HepG2 (cell line): ENCODE data around the gene PEX11B. TPM values are rescaled to one million over a fixed set of nuclear protein-coding genes. Genes with fewer than 3 reads are reported as not detected.

Experiments
- CBX1 ChIP-seq: IDR thresholded peaks from one replicate; pipeline ENCODE4 v1.6.1; 2016; ENCODE audit warnings: antibody characterized with exemption, low read depth
- CREM ChIP-seq, 2 experiments: sonication (generic) in 1 of 2; formaldehyde crosslinking in 1 of 2; IDR thresholded peaks; 2 replicates each; pipeline versions ENCODE4 v1.4.0 to v1.6.1; 2016 to 2020; ENCODE audit warnings: antibody characterized with exemption in 1 of 2, mild to moderate bottlenecking in 1 of 2, missing genetic modification reagents in 1 of 2
- FOXP1 ChIP-seq, 2 experiments: fragments of 450-650 bp in 1 of 2; IDR thresholded peaks; 2 replicates each; pipeline ENCODE4 v1.6.1; 2017 to 2018; ENCODE audit warnings: antibody characterized with exemption in 1 of 2
- GPN1 ChIP-seq: sonication (generic); formaldehyde crosslinking; IDR thresholded peaks from 2 replicates; pipeline ENCODE4 v1.5.1; 2020; ENCODE audit warnings: missing genetic modification reagents, borderline replicate concordance
- HIVEP1 ChIP-seq: sonication (generic); formaldehyde crosslinking; IDR thresholded peaks from 2 replicates; pipeline ENCODE4 v1.4.0; 2020; ENCODE audit warnings: mild to moderate bottlenecking, missing genetic modification reagents
- HOXD1 ChIP-seq: sonication (generic); formaldehyde crosslinking; IDR thresholded peaks from 2 replicates; pipeline ENCODE4 v1.5.0; 2020; ENCODE audit warnings: missing genetic modification reagents
- KDM5B ChIP-seq: sonication (generic); formaldehyde crosslinking; IDR thresholded peaks from 2 replicates; pipeline ENCODE4 v1.4.0; 2020; ENCODE audit warnings: missing genetic modification reagents, mild to moderate bottlenecking, borderline replicate concordance
- KLF15 ChIP-seq: sonication (generic); formaldehyde crosslinking; IDR thresholded peaks from 2 replicates; pipeline ENCODE4 v1.8.1; 2023; ENCODE audit warnings: borderline replicate concordance, mild to moderate bottlenecking, inconsistent platforms, missing genetic modification reagents, mixed read lengths
- MBD4 ChIP-seq: IDR thresholded peaks from 2 replicates; pipeline ENCODE4 v1.6.1; 2012; ENCODE audit warnings: low read length, inconsistent platforms, borderline replicate concordance
- POLR2AphosphoS5 ChIP-seq: IDR thresholded peaks from 2 replicates; pipeline ENCODE4 v1.6.1; 2012; ENCODE audit warnings: low read depth, low read length
- RBFOX2 ChIP-seq: fragments of 200-400 bp; formaldehyde crosslinking; IDR thresholded peaks from 2 replicates; pipeline ENCODE4 v1.6.1; 2017; ENCODE audit warnings: low read depth, mild to moderate bottlenecking, low read length
- TOPORS ChIP-seq: sonication (generic); formaldehyde crosslinking; IDR thresholded peaks from 2 replicates; pipeline ENCODE4 v1.8.0; 2023; ENCODE audit warnings: mild to moderate bottlenecking, missing genetic modification reagents
- ZBTB7B ChIP-seq: sonication (generic); formaldehyde crosslinking; IDR thresholded peaks from 2 replicates; pipeline ENCODE4 v1.4.0; 2020; ENCODE audit warnings: missing genetic modification reagents
- ZSCAN20 ChIP-seq: sonication (generic); formaldehyde crosslinking; IDR thresholded peaks from 2 replicates; pipeline ENCODE4 v1.4.0; 2020; ENCODE audit warnings: missing genetic modification reagents, mild to moderate bottlenecking, borderline replicate concordance
- ZSCAN21 ChIP-seq: sonication (generic); formaldehyde crosslinking; IDR thresholded peaks from 2 replicates; pipeline ENCODE4 v1.8.0; 2022; ENCODE audit warnings: mild to moderate bottlenecking, missing genetic modification reagents, moderate library complexity, borderline replicate concordance
- polyA plus RNA-seq, 8 experiments: library from polyadenylated mRNA; depleted of rRNA in 3 of 8; stranded (reverse) in 7 of 8; unstranded in 1 of 8; fragments of >200 nt; fragmentation: Illumina TruSeq in 4 of 8; extraction: Trizol in 4 of 8; gene quantifications; 2 replicates each; pipeline versions ENCODE4 v1.2.1 to v1.2.3, GENCODE V29; 2011 to 2016; ENCODE audit warnings: low read depth in 4 of 8, missing spikeins in 1 of 8, mixed read lengths in 1 of 8; ENCODE audit not compliant: insufficient read depth in 1 of 8
- total RNA-seq, 5 experiments: library from RNA; depleted of rRNA; stranded (reverse); fragments of >200 nt; fragmentation: Illumina TruSeq; extraction: Trizol; gene quantifications; 2 replicates each; pipeline ENCODE4 v1.2.3, GENCODE V29; 2016; ENCODE audit warnings: low read depth in 1 of 5
- TF ChIP-seq, protein P1 (sequence below): sonication (generic); formaldehyde crosslinking; IDR thresholded peaks from 2 replicates; pipeline ENCODE4 v1.5.0; 2020; ENCODE audit warnings: mild to moderate bottlenecking, missing genetic modification reagents, borderline replicate concordance
- TF ChIP-seq, protein P2 (sequence below): sonication (generic); formaldehyde crosslinking; IDR thresholded peaks from 2 replicates; pipeline ENCODE4 v1.5.0; 2020; ENCODE audit warnings: mild to moderate bottlenecking, missing genetic modification reagents, borderline replicate concordance
- TF ChIP-seq, protein P3 (sequence below): sonication (generic); formaldehyde crosslinking; IDR thresholded peaks from 2 replicates; pipeline ENCODE4 v1.8.1; 2023; ENCODE audit warnings: mild to moderate bottlenecking, inconsistent platforms, moderate library complexity, missing genetic modification reagents, borderline replicate concordance
- TF ChIP-seq, protein P4 (sequence below): sonication (generic); formaldehyde crosslinking; IDR thresholded peaks from 2 replicates; pipeline ENCODE4 v1.4.0; 2020; ENCODE audit warnings: missing genetic modification reagents

PEX11B gene
- total and polyA plus RNA-seq, 2 of the 13 experiments (the other 11 are each of a cell fraction or from before 2014, with no cell fraction given) = 21.6 to 48.4 TPM

DNA sequence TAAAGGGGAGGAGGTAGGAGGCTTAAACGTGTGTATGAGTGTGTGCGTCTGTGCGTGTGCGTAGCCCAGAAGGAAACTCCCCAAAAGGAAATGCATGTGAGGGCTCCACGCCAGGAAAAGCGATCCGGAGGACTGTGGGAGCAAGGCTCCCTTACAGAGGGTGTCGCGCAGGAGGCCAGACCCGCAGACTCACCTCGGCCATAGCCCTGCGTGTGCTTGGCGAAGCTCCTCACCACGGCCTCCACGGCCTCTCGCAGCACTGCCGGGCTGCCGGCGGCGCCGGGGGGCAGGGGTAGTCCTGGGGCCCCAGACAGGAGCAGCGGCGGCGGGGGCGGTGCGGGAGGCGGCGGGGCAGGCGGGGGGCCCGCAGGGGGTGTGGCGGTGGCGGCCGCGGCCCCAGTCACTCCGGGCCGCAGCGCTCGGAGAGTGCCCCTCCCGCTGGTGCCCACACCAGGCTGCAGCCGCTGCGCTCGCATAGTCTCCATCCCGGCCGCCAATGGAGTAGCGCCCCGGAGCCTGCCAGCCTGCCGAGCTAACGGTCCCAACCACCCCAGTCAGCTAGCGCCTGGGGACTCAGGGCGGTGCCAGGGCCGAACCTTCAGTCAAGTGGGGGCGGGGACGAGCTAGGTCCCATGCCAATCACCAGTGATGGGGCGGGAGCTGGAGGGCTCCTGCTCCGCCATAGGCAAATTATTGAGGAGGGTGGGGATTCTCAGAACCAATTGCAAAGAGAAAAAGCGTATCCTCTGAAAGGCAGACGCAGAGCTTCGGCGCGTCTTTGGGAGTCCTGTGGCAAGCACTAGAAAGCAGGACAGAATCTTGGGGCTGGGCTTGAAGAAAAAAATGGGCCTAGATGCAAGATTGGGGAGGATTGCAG lies 39.2 kb upstream of the PEX11B start, which contains the start of gene LIX1L (continued):
- TF ChIP-seq, protein P1, sequence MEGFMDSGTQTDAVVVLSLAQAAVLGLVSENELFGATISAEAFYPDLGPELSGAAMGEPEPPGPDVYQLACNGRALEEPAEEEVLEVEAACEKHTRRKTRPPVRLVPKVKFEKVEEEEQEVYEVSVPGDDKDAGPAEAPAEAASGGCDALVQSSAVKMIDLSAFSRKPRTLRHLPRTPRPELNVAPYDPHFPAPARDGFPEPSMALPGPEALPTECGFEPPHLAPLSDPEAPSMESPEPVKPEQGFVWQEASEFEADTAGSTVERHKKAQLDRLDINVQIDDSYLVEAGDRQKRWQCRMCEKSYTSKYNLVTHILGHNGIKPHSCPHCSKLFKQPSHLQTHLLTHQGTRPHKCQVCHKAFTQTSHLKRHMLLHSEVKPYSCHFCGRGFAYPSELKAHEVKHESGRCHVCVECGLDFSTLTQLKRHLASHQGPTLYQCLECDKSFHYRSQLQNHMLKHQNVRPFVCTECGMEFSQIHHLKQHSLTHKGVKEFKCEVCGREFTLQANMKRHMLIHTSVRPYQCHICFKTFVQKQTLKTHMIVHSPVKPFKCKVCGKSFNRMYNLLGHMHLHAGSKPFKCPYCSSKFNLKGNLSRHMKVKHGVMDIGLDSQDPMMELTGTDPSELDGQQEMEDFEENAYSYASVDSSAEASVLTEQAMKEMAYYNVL = peak; percentile 18; the same call in 1 of the 2 replicates
- TF ChIP-seq RBFOX2 (peak; percentile 79), ZSCAN20 (CRISPR knock-in tag) (no peak), FOXP1 (IDR thresholded peaks at IDR 0.05) (no peak), FOXP1 (CRISPR knock-in tag; IDR thresholded peaks at IDR 0.05) (no peak), TOPORS (CRISPR knock-in tag) (0 out of 2 replicates have a peak, but pooled peaks have one; percentile 36), GPN1 (CRISPR knock-in tag) (no peak), CBX1 (no peak), ZSCAN21 (peak; percentile 69; the same call in 1 of the 2 replicates), KDM5B (CRISPR knock-in tag) (peak; percentile 84), POLR2AphosphoS5 (peak; percentile 66), CREM (IDR thresholded peaks at IDR 0.05) (peak; percentile 17; the same call in 1 of the 2 replicates), CREM (CRISPR knock-in tag; IDR thresholded peaks at IDR 0.05) (no peak), HOXD1 (CRISPR knock-in tag) (peak; percentile 44; the same call in 1 of the 2 replicates), MBD4 (no peak), HIVEP1 (CRISPR knock-in tag) (0 out of 2 replicates have a peak, but pooled peaks have one; percentile 39), ZBTB7B (CRISPR knock-in tag) (0 out of 2 replicates have a peak, but pooled peaks have one; percentile 50), KLF15 (CRISPR knock-in tag) (0 out of 2 replicates have a peak, but pooled peaks have one; percentile 25)
- TF ChIP-seq, protein P2, sequence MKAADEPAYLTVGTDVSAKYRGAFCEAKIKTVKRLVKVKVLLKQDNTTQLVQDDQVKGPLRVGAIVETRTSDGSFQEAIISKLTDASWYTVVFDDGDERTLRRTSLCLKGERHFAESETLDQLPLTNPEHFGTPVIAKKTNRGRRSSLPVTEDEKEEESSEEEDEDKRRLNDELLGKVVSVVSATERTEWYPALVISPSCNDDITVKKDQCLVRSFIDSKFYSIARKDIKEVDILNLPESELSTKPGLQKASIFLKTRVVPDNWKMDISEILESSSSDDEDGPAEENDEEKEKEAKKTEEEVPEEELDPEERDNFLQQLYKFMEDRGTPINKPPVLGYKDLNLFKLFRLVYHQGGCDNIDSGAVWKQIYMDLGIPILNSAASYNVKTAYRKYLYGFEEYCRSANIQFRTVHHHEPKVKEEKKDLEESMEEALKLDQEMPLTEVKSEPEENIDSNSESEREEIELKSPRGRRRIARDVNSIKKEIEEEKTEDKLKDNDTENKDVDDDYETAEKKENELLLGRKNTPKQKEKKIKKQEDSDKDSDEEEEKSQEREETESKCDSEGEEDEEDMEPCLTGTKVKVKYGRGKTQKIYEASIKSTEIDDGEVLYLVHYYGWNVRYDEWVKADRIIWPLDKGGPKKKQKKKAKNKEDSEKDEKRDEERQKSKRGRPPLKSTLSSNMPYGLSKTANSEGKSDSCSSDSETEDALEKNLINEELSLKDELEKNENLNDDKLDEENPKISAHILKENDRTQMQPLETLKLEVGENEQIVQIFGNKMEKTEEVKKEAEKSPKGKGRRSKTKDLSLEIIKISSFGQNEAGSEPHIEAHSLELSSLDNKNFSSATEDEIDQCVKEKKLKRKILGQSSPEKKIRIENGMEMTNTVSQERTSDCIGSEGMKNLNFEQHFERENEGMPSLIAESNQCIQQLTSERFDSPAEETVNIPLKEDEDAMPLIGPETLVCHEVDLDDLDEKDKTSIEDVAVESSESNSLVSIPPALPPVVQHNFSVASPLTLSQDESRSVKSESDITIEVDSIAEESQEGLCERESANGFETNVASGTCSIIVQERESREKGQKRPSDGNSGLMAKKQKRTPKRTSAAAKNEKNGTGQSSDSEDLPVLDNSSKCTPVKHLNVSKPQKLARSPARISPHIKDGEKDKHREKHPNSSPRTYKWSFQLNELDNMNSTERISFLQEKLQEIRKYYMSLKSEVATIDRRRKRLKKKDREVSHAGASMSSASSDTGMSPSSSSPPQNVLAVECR (CRISPR knock-in tag) = peak; percentile 73; the same call in 1 of the 2 replicates
- TF ChIP-seq, protein P3, sequence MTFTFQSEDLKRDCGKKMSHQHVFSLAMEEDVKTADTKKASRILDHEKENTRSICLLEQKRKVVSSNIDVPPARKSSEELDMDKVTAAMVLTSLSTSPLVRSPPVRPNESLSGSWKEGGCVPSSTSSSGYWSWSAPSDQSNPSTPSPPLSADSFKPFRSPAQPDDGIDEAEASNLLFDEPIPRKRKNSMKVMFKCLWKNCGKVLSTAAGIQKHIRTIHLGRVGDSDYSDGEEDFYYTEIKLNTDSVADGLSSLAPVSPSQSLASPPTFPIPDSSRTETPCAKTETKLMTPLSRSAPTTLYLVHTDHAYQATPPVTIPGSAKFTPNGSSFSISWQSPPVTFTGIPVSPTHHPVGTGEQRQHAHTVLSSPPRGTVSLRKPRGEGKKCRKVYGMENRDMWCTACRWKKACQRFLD (CRISPR knock-in tag) = no peak
- TF ChIP-seq, protein P4, sequence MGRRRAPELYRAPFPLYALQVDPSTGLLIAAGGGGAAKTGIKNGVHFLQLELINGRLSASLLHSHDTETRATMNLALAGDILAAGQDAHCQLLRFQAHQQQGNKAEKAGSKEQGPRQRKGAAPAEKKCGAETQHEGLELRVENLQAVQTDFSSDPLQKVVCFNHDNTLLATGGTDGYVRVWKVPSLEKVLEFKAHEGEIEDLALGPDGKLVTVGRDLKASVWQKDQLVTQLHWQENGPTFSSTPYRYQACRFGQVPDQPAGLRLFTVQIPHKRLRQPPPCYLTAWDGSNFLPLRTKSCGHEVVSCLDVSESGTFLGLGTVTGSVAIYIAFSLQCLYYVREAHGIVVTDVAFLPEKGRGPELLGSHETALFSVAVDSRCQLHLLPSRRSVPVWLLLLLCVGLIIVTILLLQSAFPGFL (CRISPR knock-in tag) = no peak
